Activated naive CD4-positive, alpha-beta T cell treated with anti-CD3 and anti-CD28 coated beads for 36 hours (primary cell): ENCODE data around the gene CD320. TPM values are rescaled to one million over a fixed set of nuclear protein-coding genes. Genes with fewer than 3 reads are reported as not detected.
A peak's percentile ranks its signal among the peaks of the same experiment; 100 is the strongest.

Source experiments
- CTCF ChIA-PET: fragments of 350-600 bp; sonication (Branson Sonifier 250); formaldehyde crosslinking; loops from one replicate; lab custom pipeline; 2021; ENCODE audit warnings: antibody characterized with exemption; lab: Charles Lee
- DNase-seq: peaks from one replicate; pipeline ENCODE4 v3.0.0-alpha.2; 2020
- H3K27ac Mint-ChIP-seq: one replicate; pipeline ENCODE4 v1.8.0; 2021; ENCODE audit warnings: mild to moderate bottlenecking, mixed read lengths
- H3K27me3 Mint-ChIP-seq: one replicate; pipeline ENCODE4 v1.8.0; 2021; ENCODE audit warnings: low read depth, mixed read lengths
- H3K36me3 Mint-ChIP-seq: one replicate; pipeline ENCODE4 v1.8.0; 2021; ENCODE audit warnings: low read depth, mixed read lengths
- H3K4me1 Mint-ChIP-seq: one replicate; pipeline ENCODE4 v1.8.0; 2021; ENCODE audit warnings: low read depth, mixed read lengths
- H3K4me3 Mint-ChIP-seq: one replicate; pipeline ENCODE4 v1.8.0; 2021; ENCODE audit warnings: mild to moderate bottlenecking, moderate library complexity, mixed read lengths
- H3K9me3 Mint-ChIP-seq: one replicate; pipeline ENCODE4 v1.8.0; 2021; ENCODE audit warnings: mixed read lengths
- intact Hi-C: fragments of 100-400 bp; cut with micrococcal nuclease; formaldehyde crosslinking; loops from one replicate; pipeline ENCODE4 v1.15.1; 2023
- total RNA-seq, 2 experiments: library from RNA; stranded (reverse); gene quantifications; one replicate each; pipeline ENCODE4 v1.2.3, GENCODE V29; 2021

CD320 gene
- total RNA-seq, 2 experiments from 2014 or later, result 37.6 to 40.1 TPM

GRCh38 chr19:8256276-8257051 is 51.7 kb downstream of the CD320 start:
- Mint-ChIP-seq H3K4me1 (no peaks in the 10 kb centered on the region), H3K4me3 (no peak overlapping the region), H3K27me3 (no peaks in the 10 kb centered on the region), H3K27ac (no peak overlapping the region), H3K9me3 (no peaks in the 10 kb centered on the region), H3K36me3 (peaks cover 12% of the 10 kb centered on the region)
- CTCF ChIA-PET, result interaction anchor here (1.8 kb wide), 1 partner anchor 101 kb away, joined by 4 read pairs; no protein-coding TSS in a partner anchor
- no peak for DNase-seq
- intact Hi-C loops, result no loop called here

DNA sequence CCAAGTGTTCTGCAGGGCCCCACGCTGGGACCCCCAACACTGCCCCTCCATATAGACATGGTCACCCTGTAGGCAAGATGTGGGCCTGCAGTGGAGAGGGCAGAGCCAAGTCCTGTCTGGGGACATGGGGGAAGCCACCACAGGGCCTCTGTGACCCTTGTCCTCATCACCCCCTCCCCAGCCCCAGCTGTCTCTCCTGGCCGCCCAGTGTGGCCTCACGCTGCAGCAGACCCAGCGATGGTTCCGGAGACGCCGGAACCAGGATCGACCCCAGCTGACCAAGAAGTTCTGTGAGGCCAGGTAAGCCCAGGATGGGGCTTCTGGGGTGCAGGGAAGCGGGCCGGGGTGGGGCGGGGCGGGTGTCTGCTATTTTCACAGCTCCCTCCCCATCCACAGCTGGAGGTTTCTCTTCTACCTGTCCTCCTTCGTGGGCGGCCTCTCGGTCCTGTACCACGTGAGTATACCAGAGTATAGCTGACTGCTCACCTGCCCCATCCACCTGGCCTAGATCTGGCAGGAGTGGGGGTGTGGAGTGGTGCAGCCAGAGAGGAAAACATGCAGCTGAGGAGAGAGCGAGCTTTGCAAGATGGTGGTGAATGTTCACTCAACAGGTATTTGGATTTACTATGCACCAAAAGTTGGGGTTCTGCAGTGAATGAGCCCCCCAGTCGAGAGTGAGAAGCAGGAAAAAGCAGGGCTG is 52.6 kb downstream of the CD320 start:
- H3K27ac Mint-ChIP-seq, result no peak overlapping the region
- peaks cover 11% of the 10 kb centered on the region for H3K36me3 Mint-ChIP-seq
- H3K9me3 Mint-ChIP-seq, result no peaks in the 10 kb centered on the region
- no peak for DNase-seq
- no peak overlapping the region for H3K4me3 Mint-ChIP-seq
- intact Hi-C loops, result no loop called here
- CTCF ChIA-PET, result interaction anchor here (0.5 to 1.8 kb wide), 2 partner anchors 64 to 100 kb away, joined by 3 to 4 read pairs; no protein-coding TSS in a partner anchor
- no peaks in the 10 kb centered on the region for H3K4me1 Mint-ChIP-seq
- H3K27me3 Mint-ChIP-seq, result no peaks in the 10 kb centered on the region

GRCh38 chr19:8254286-8255001 is 53.7 kb downstream of the CD320 start:
- intact Hi-C loops, result loop anchor here (5.0 kb wide), 1 partner anchor 237 kb away; no protein-coding TSS in a partner anchor
- CTCF ChIA-PET, result no interaction called here
- H3K9me3 Mint-ChIP-seq, result no peaks in the 10 kb centered on the region
- no peaks in the 10 kb centered on the region for H3K4me1 Mint-ChIP-seq
- DNase-seq, result no peak
- no peak overlapping the region for H3K4me3 Mint-ChIP-seq
- peaks cover 6% of the 10 kb centered on the region for H3K36me3 Mint-ChIP-seq
- no peaks in the 10 kb centered on the region for H3K27me3 Mint-ChIP-seq
- H3K27ac Mint-ChIP-seq, result no peak overlapping the region

GRCh38 chr19:8253678-8254077 is 54.5 kb downstream of the CD320 start:
- CTCF ChIA-PET, result interaction anchor here (0.5 to 1.1 kb wide), 8 partner anchors 14 to 310 kb away, joined by 3 to 6 read pairs (median 4); partner anchors contain the start of gene TIMM44
- Mint-ChIP-seq H3K27me3 (no peaks in the 10 kb centered on the region), H3K4me3 (no peak overlapping the region), H3K9me3 (no peaks in the 10 kb centered on the region), H3K4me1 (no peaks in the 10 kb centered on the region), H3K27ac (no peak overlapping the region), H3K36me3 (peaks cover 4% of the 10 kb centered on the region)
- intact Hi-C loops, result loop anchor here (1.0 to 5.0 kb wide), 4 partner anchors 95 to 309 kb away; no protein-coding TSS in a partner anchor
- no peak for DNase-seq

GRCh38 chr19:8252922-8253589 is 55.1 kb downstream of the CD320 start:
- DNase-seq, result peak; percentile 91
- H3K36me3 Mint-ChIP-seq, result peaks cover 6% of the 10 kb centered on the region
- intact Hi-C loops, result loop anchor here (1.0 to 5.0 kb wide), 4 partner anchors 95 to 309 kb away; no protein-coding TSS in a partner anchor
- CTCF ChIA-PET, result interaction anchor here (0.5 to 1.1 kb wide), 9 partner anchors 13 to 309 kb away, joined by 3 to 6 read pairs (median 4); partner anchors contain the start of gene TIMM44
- no peaks in the 10 kb centered on the region for H3K9me3 Mint-ChIP-seq
- no peaks in the 10 kb centered on the region for H3K4me1 Mint-ChIP-seq
- H3K27me3 Mint-ChIP-seq, result no peaks in the 10 kb centered on the region
- H3K27ac Mint-ChIP-seq, result no peak overlapping the region
- H3K4me3 Mint-ChIP-seq, result no peak overlapping the region

Other genes with a start within 250 kb of the CD320 start
- gene FBN3, start 158.8 kb downstream of the CD320 start, total RNA-seq, result not detected
- gene CERS4, start 99.0 kb downstream of the CD320 start, total RNA-seq, result 10 to 100 TPM; 15.7 to 19.4 TPM
- gene NDUFA7, start 13.0 kb upstream of the CD320 start, total RNA-seq, result 100 to 1,000 TPM in 1 of 2 experiments, 10 to 100 TPM in 1; 95.9 to 104 TPM
- 1,000 to 10,000 TPM; 2,814 to 3,007 TPM for gene RPS28, start 13.1 kb upstream of the CD320 start, total RNA-seq
- gene KANK3, start 34.9 kb upstream of the CD320 start, total RNA-seq, result under 1 TPM; 0.17 to 0.36 TPM
- gene ANGPTL4, start 55.8 kb upstream of the CD320 start, total RNA-seq, result not detected
- 10 to 100 TPM; 61.9 to 69.6 TPM for gene RAB11B, start 82.0 kb upstream of the CD320 start, total RNA-seq
- 10 to 100 TPM in 1 of 2 experiments, 1 to 10 TPM in 1; 9.2 to 10.3 TPM for gene MARCHF2, start 104.9 kb upstream of the CD320 start, total RNA-seq
- 100 to 1,000 TPM; 151 to 169 TPM for gene HNRNPM, start 136.6 kb upstream of the CD320 start, total RNA-seq
- under 1 TPM; 0.40 to 0.45 TPM for gene PRAM1, start 194.3 kb upstream of the CD320 start, total RNA-seq
- 10 to 100 TPM; 19.8 to 24.1 TPM for gene ZNF414, start 205.8 kb upstream of the CD320 start, total RNA-seq